ENCODE data around the gene CDK19. TPM values are rescaled to one million over a fixed set of nuclear protein-coding genes. Genes with fewer than 3 reads are reported as not detected.

CDK19 gene
- total and polyA plus RNA-seq, 10 of the 15 experiments (the other 5 are each of a cell fraction or from before 2014, with no cell fraction given), result 4.6 to 21.4 (median 12.4) TPM

DNA sequence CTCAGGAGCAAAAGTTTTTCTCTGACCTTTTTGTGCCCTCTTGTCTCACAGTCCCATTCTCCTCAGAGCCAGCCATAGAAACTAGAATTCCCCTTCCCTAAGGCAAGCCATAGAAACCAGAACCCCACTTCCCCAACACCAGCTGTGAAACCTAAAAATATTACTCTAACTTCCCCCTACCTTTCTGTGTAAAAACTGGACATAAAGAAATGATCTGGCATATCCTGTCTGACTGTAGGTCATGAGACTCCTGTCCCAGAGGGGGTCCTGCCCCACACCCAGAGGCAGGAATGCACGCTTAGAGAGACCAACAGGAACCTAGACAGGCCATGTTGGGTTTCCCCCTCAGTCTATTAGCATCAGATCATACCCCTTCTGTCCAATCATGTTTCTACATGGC lies 198.2 kb downstream of the CDK19 start (continued):
- TF ChIP-seq, protein P1, sequence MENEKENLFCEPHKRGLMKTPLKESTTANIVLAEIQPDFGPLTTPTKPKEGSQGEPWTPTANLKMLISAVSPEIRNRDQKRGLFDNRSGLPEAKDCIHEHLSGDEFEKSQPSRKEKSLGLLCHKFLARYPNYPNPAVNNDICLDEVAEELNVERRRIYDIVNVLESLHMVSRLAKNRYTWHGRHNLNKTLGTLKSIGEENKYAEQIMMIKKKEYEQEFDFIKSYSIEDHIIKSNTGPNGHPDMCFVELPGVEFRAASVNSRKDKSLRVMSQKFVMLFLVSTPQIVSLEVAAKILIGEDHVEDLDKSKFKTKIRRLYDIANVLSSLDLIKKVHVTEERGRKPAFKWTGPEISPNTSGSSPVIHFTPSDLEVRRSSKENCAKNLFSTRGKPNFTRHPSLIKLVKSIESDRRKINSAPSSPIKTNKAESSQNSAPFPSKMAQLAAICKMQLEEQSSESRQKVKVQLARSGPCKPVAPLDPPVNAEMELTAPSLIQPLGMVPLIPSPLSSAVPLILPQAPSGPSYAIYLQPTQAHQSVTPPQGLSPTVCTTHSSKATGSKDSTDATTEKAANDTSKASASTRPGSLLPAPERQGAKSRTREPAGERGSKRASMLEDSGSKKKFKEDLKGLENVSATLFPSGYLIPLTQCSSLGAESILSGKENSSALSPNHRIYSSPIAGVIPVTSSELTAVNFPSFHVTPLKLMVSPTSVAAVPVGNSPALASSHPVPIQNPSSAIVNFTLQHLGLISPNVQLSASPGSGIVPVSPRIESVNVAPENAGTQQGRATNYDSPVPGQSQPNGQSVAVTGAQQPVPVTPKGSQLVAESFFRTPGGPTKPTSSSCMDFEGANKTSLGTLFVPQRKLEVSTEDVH (IDR thresholded peaks at IDR 0.05; ENCODE audit: low read depth, partially characterized antibody), result no peak
- TF ChIP-seq, protein P2, sequence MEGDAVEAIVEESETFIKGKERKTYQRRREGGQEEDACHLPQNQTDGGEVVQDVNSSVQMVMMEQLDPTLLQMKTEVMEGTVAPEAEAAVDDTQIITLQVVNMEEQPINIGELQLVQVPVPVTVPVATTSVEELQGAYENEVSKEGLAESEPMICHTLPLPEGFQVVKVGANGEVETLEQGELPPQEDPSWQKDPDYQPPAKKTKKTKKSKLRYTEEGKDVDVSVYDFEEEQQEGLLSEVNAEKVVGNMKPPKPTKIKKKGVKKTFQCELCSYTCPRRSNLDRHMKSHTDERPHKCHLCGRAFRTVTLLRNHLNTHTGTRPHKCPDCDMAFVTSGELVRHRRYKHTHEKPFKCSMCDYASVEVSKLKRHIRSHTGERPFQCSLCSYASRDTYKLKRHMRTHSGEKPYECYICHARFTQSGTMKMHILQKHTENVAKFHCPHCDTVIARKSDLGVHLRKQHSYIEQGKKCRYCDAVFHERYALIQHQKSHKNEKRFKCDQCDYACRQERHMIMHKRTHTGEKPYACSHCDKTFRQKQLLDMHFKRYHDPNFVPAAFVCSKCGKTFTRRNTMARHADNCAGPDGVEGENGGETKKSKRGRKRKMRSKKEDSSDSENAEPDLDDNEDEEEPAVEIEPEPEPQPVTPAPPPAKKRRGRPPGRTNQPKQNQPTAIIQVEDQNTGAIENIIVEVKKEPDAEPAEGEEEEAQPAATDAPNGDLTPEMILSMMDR (IDR thresholded peaks at IDR 0.05 in 2 of 3, conservative IDR thresholded peaks at IDR 0.05 in 1 of 3; ENCODE audit: control insufficient read depth in 2 of 3, extremely low read depth in 1 of 3, insufficient read depth in 1 of 3, low read depth in 3 of 3, low read length in 3 of 3), result no peak
- no peak for TF ChIP-seq NFXL1 (IDR thresholded peaks at IDR 0.05; ENCODE audit: borderline replicate concordance)
- TF ChIP-seq SRF (IDR thresholded peaks at IDR 0.05; ENCODE audit: low read depth in 2 of 2, low read length in 2 of 2), result no peak
- TF ChIP-seq MTA3 (IDR thresholded peaks at IDR 0.05; ENCODE audit: borderline replicate concordance, low read length), result peak; percentile 86; the same call in 1 of the 2 replicates
- peak; percentile 45; the same call in 1 of the 2 replicates for TF ChIP-seq PAX5 (IDR thresholded peaks at IDR 0.05; ENCODE audit: borderline replicate concordance, low read depth, low read length)
- TF ChIP-seq RAD21 (IDR thresholded peaks at IDR 0.05; ENCODE audit: insufficient read depth, low read depth, low read length), result no peak
- no peak for TF ChIP-seq MYC (IDR thresholded peaks at IDR 0.05; ENCODE audit: insufficient read depth, insufficient read length, insufficient replicate concordance, low read length, severe bottlenecking)
- TF ChIP-seq GABPA (IDR thresholded peaks at IDR 0.05; ENCODE audit: low read depth), result no peak
- TF ChIP-seq ETV6 (conservative IDR thresholded peaks at IDR 0.05 in 1 of 2, IDR thresholded peaks at IDR 0.05 in 1 of 2; ENCODE audit: borderline replicate concordance in 1 of 2, low read depth in 1 of 2), result peak in 1 of 2 experiments; percentile 67; a peak in 1 of 4 replicates
- TF ChIP-seq, protein P3, sequence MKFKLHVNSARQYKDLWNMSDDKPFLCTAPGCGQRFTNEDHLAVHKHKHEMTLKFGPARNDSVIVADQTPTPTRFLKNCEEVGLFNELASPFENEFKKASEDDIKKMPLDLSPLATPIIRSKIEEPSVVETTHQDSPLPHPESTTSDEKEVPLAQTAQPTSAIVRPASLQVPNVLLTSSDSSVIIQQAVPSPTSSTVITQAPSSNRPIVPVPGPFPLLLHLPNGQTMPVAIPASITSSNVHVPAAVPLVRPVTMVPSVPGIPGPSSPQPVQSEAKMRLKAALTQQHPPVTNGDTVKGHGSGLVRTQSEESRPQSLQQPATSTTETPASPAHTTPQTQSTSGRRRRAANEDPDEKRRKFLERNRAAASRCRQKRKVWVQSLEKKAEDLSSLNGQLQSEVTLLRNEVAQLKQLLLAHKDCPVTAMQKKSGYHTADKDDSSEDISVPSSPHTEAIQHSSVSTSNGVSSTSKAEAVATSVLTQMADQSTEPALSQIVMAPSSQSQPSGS (IDR thresholded peaks at IDR 0.05; ENCODE audit: low read length), result peak; percentile 92
- TF ChIP-seq MTA2 (IDR thresholded peaks at IDR 0.05; ENCODE audit: low read depth), result peak; percentile 32; the same call in 1 of the 2 replicates
- peak; percentile 79 for TF ChIP-seq IKZF1 (conservative IDR thresholded peaks at IDR 0.05)
- peak; percentile 38 to 66; a peak in 2 of 4 replicates for TF ChIP-seq BHLHE40 (IDR thresholded peaks at IDR 0.05; ENCODE audit: borderline replicate concordance in 1 of 2, low read depth in 2 of 2, low read length in 1 of 2)
- no peak for TF ChIP-seq RAD51 (IDR thresholded peaks at IDR 0.05)
- TF ChIP-seq, protein P4, sequence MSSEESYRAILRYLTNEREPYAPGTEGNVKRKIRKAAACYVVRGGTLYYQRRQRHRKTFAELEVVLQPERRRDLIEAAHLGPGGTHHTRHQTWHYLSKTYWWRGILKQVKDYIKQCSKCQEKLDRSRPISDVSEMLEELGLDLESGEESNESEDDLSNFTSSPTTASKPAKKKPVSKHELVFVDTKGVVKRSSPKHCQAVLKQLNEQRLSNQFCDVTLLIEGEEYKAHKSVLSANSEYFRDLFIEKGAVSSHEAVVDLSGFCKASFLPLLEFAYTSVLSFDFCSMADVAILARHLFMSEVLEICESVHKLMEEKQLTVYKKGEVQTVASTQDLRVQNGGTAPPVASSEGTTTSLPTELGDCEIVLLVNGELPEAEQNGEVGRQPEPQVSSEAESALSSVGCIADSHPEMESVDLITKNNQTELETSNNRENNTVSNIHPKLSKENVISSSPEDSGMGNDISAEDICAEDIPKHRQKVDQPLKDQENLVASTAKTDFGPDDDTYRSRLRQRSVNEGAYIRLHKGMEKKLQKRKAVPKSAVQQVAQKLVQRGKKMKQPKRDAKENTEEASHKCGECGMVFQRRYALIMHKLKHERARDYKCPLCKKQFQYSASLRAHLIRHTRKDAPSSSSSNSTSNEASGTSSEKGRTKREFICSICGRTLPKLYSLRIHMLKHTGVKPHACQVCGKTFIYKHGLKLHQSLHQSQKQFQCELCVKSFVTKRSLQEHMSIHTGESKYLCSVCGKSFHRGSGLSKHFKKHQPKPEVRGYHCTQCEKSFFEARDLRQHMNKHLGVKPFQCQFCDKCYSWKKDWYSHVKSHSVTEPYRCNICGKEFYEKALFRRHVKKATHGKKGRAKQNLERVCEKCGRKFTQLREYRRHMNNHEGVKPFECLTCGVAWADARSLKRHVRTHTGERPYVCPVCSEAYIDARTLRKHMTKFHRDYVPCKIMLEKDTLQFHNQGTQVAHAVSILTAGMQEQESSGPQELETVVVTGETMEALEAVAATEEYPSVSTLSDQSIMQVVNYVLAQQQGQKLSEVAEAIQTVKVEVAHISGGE (CRISPR knock-in tag; IDR thresholded peaks at IDR 0.05), result no peak
- TF ChIP-seq SP1 (IDR thresholded peaks at IDR 0.05; ENCODE audit: low read depth, low read length), result no peak
- TF ChIP-seq SUPT20H (IDR thresholded peaks at IDR 0.05; ENCODE audit: borderline replicate concordance, control insufficient read depth, low read depth, low read length), result no peak
- peak; percentile 53; the same call in 1 of the 2 replicates for TF ChIP-seq CREB1 (IDR thresholded peaks at IDR 0.05; ENCODE audit: low read depth)

All from GM12878 (cell line).